Measurements from ENCODE around the gene IL15.
"Not testable (repeated sequence)": the region's sequence is repeated elsewhere in the genome, so short reads cannot be mapped to it uniquely, and the experiment has no call there.

IL15 gene

GRCh38 chr4:141705747-141706377 lies 69.5 kb downstream of the IL15 start:
- DNase-seq, result no peak

- no peak for DNase-seq
These were observed 70.1 kb downstream of the IL15 start for GRCh38 chr4:141706445-141706844.

- DNase-seq, result no peak
These were observed 74.8 kb downstream of the IL15 start for GRCh38 chr4:141711211-141711610.

- DNase-seq, result no peak
These were observed 76.8 kb downstream of the IL15 start for GRCh38 chr4:141713185-141713584.

DNA sequence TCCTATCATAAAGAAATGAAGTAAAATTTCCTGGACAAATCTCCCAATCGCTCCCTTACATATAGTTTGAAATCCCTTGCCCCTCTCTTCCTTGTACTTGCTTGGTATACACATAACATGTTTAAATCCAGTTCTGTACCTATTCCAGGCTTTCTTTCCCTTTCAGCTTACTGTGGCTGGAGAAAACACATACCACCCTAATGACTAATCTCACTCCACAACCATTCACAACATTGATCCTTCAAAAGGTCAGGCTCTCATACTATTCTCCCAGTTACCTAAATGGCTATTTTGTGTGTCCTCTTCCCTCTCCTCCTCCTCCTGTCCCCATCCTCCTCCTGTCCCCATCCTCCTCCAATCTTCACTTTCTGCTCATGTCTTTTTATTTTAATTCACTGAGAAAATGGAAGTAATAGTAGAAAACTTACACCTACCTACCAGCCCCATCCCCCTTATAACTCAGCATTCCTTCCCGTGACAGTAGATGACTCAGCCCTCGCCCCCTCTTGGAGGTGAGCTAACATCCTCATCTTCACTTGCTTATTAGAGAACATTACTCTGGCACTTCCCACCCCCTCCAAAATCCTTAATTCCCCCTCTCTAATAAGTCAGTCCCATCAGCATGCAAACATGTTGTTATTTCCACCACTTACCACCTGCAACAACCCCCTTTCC lies 77.5 kb downstream of the IL15 start:
- no peak for DNase-seq

- no peak for DNase-seq
These were observed 83.2 kb downstream of the IL15 start for GRCh38 chr4:141719585-141719984.

DNA sequence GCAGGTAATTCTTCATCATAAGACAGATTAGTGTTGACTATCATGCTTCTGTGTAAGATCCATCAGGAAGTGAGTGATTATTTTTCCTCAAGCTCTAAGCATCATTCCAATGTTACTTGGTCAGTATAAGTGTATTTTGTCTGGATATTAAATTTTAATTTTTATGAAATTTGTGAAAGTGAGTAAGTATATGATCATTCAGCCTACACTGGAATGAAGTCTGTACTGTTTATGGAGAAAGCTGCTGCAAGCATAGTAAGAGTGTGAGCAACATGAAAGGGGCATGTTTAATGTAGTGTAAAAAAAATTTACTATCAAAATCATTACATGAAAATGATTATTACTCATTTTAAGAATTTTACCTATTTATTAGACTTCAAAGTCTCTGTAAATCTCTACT lies 84.8 kb downstream of the IL15 start:
- no peak for DNase-seq

GRCh38 chr4:141724646-141725045 lies 88.3 kb downstream of the IL15 start:
- DNase-seq, result no peak

DNA sequence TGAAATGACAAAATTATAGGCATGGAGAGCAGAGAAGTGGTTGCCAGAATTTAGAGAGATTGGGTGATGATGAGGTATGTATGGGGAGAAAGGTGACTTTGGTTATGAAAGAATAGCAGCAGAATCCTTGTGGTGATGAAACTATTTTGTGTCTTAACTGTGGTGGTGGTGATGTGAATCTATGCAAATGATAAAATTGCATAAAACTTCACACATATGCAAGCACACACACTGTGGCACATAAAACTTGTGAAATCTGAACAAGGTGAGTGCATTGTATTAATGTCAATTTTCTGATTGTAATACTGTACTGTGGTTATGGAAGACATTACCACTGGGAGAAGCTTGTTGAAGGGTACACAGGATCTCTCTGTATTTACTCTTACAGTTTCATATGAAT lies 91.0 kb downstream of the IL15 start:
- DNase-seq, result no peak

DNA sequence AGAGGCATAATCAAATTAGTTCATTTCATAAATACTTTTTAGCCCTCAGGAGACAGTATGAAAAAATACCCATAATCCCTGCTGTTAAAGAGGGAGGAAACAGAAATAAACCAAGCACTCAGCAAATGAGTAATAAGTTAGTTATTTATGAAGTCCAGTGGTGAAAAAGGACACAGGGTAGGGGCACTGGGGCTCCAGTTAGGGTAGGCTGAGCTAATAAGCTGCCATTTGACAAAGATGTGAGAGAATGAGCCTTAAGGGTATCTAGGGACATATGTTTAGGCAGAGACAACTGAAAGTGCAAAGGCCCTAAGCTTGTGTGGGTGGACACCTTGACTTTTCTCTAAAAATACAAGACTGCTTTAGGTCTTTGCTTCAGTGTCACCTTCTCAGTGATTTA lies 94.4 kb downstream of the IL15 start:
- no peak for DNase-seq

DNA sequence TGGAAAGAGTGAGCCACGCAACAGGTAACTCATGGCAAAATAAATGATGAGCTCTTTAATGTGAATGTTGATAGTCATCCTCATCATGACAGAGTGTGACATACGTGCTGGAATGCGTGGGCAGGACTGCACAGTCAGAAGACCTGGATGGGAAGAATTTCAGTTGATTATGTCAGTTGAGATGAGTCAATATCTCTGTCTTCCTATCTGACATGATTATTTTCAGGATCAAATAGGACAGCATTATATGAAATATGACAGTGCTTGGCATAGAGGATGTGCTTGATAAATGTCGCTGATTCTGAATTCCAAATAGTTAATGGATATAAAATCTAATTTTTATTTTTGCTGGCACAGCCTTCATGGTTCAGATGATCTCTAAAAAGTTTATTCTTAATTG lies 95.1 kb downstream of the IL15 start:
- DNase-seq, result no peak

DNA sequence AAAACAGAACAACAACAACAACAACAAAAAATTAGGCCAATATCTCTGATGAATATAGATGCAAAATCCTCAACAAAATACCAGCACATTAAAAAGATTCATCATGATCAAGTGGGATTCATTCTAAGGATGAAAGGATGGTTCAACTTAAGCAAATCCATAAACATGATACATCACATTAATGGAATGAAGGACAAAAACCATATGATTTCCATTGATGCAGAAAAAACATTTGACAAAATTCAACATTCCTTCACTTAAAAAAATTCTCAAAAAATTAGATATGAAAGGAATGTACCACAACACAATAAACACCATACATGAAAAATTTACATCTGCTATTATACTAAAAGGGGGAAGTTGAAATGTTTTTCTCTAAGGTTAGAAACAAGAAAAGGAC lies 103.3 kb downstream of the IL15 start:
- DNase-seq, result no peak

DNA sequence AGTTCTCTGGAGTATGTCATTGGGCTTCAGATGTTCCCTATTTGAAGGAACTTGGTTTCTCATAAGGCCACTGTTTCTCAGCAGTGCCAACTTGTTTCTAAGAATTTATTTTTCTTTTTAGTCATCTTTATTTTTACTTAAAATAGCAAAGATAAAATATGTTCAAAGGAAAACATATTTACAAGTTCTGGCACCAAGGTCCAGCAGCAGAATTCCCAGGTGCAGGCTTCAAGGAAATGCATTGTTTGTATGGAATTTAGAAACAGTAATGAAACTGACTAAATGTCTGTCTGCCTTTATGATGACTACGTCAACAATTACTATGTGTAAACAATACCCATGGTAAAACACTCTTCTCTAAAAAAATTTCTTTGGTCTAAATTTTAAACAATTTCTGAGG lies 109.6 kb downstream of the IL15 start:
- no peak for DNase-seq

GRCh38 chr4:141751806-141752205 lies 115.4 kb downstream of the IL15 start:
- not testable (repeated sequence) for DNase-seq

DNA sequence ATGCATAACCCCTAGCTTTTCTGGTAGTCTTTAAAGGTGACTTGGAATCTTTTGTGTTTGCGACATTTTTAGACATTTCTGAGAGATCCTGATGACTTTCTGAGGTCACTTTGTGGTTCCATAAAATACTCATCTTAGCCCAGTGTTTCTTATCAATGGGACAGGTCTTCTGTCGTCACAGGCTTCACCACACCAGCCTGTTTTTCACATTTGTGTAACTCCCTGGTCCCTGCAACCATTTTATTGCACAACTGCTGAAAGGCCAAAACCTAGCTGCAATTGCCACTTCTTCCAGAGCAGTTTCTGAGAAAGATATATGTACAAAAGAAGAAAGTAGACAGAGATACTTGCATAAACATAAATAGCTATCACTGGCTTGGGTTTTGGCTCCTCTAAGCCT lies 120.9 kb downstream of the IL15 start:
- no peak for DNase-seq

GRCh38 chr4:141759796-141760425 lies 123.5 kb downstream of the IL15 start:
- no peak for DNase-seq

GRCh38 chr4:141761926-141762325 lies 125.5 kb downstream of the IL15 start:
- no peak for DNase-seq

DNA sequence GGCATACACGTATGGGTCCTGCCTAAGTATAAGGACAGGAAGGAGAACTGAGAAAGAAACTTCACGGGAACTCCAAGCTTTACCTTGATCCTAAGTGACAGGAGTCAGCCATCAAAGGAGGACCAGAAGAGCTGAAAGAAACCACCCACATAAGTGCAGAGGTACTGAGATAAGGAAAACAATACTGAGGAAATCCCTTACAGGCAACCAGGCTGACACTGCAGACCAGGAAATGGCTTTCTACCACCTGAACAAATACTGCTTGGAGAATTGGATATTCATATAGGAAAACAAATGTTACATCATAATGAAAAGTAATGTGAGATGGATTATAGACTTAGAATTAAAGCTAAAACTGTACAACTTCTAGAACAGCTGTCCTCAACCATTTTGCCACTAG lies 127.0 kb downstream of the IL15 start:
- no peak for DNase-seq

DNA sequence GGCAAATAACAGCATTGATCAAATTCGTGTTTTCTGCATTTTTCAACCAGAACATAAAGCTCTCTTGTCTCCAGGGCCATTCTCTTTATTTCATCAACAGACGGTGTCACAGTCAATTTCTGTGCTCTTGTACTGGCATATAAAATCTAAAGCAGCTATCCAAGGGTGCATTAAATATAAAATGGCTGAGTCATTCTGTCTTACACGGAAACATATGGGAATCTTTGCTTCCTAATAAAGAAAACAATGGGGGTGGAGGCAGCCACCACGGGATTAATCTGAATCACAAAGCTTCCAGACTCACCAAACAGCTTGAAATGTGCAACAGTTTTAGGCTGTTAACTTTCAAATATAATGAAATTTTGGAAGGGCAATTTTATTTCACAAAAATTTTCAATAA lies 132.6 kb downstream of the IL15 start:
- DNase-seq, result no peak

- DNase-seq, result no peak
These were observed 135.8 kb downstream of the IL15 start for GRCh38 chr4:141771889-141772830.

DNA sequence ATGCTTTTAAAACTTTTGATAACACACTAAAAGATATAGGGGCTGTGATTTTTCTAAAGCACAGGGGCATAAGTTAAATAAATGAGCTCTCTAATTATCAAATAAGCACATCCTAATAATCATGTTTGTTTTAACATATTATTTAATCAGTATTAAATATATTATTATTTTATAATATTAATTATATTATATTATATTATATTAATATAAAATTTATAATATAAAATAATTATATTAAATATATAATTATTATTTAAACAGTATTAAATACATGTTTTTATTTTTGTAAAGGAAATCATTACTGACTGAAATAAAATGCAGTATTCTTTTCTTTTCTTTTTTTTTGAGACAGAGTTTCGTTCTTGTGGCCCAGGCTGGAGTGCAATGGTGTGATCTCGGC lies 136.5 kb downstream of the IL15 start:
- no peak for DNase-seq

DNA sequence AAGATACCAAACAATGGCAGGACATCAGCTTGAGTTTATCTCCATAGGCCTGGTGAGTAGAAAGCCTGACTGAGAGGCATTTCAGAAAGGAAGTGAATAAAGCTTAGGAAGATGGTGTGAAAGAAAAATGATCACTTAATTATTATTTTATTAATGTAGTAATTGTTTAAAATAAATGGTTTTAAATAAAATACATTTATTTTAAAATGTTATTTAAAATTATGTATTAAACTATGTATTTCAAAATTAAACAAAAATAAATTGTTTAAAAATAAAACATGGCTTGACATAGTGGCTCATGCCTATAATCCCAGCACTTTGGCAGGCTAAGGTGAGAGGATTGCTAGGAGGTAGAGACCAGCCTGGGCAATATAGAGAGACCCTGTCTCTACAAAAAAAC lies 145.8 kb downstream of the IL15 start:
- no peak for DNase-seq

Measured in activated CD4-positive, CD25-positive, alpha-beta regulatory T cell treated with anti-CD3 and anti-CD28 coated beads, Interleukin-2, amount 50 U/mL, for 72 hours (primary cell).